ENCODE measurements around the gene BCL6.

Gene BCL6

GRCh38 chr3:187700249-187700648, 45.0 kb downstream of the BCL6 start:
- in situ Hi-C loops (cut with HindIII; ENCODE audit: low sequenced_read_pairs) = no loop called here
- no peak overlapping the region for H3K4me3 ChIP-seq (ENCODE audit: low read depth, low read length)
- no peak for DNase-seq (ENCODE audit: low read depth)
- no peak for TF ChIP-seq CTCF (IDR thresholded peaks at IDR 0.05; ENCODE audit: low read depth, low read length, missing control alignments)

DNA sequence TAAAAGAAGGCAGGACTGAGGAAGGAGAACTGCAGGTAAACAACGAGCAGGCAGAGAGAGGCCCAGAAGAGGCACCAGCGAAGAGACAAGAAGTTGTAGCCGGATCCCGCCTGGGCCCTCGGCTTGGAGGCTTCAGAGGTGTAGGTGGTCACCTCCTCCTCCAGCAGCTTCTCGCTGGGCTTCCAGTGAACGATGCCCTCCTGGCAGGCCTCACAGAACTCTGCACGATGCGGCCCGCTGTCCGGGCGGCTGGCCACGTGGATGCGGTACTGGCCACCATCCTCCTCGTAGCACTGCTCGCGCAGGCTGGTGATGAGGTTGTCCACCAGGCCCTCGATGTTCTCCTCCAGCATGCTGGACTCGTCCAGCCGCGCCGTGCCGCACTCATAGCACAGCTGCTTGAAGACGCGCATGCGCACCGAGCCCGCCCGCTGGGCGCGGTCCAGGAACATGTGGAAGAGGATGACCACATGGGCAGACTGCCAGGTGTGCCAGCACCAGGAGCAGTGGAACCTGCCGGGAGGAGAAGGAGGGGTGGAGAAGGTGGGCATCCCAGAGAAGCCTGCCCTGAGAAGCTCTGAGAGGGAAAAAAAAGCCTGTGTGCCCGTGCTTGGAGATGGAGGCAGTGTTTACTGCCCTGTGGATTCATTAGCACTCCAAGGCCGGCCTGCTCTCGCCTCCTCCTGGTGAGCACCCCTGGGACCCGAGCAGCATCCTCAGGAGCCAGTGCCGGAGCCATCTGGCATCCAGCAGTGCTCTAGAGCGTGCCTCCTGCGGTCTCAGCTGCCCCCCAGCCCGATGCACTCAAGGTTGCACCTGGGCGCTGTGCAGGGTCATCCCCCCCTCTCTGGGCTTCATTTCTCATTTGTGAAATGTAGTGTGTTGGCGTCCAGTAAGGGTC, 46.5 kb downstream of the BCL6 start:
- no peak for DNase-seq (ENCODE audit: low read depth)
- no peak for TF ChIP-seq CTCF (IDR thresholded peaks at IDR 0.05; ENCODE audit: low read depth, low read length, missing control alignments)
- in situ Hi-C loops (cut with HindIII; ENCODE audit: low sequenced_read_pairs) = loop anchor here (25.0 kb wide), 1 partner anchor 486 kb away; no protein-coding TSS in a partner anchor
- H3K4me3 ChIP-seq (ENCODE audit: low read depth, low read length) = no peak overlapping the region

GRCh38 chr3:187696021-187696420, 49.2 kb downstream of the BCL6 start:
- DNase-seq (ENCODE audit: low read depth) = no peak
- in situ Hi-C loops (cut with HindIII; ENCODE audit: low sequenced_read_pairs) = loop anchor here (25.0 kb wide), 1 partner anchor 484 kb away; no protein-coding TSS in a partner anchor
- H3K4me3 ChIP-seq (ENCODE audit: low read depth, low read length) = no peak overlapping the region
- TF ChIP-seq CTCF (IDR thresholded peaks at IDR 0.05; ENCODE audit: low read depth, low read length, missing control alignments) = no peak

DNA sequence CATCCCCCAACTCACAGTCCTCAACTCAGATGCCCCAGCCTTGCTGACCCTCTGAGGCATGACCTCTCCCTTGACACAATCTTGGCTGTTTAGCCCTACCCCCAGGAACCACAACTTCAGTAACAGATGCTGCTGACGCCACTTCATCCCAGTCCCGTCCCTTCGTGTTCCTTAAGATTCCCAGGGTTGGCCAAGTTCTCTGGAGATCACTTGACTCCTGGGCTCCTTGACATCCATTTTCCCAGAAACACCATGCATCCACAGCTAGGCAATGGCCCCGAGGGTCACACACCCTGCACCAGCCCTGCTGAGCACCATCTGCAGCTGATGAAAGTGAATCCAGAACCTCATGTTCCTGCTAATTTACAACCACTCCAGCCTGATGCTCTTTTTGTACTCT, 49.8 kb downstream of the BCL6 start:
- no peak overlapping the region for H3K4me3 ChIP-seq (ENCODE audit: low read depth, low read length)
- no peak for DNase-seq (ENCODE audit: low read depth)
- TF ChIP-seq CTCF (IDR thresholded peaks at IDR 0.05; ENCODE audit: low read depth, low read length, missing control alignments) = no peak
- in situ Hi-C loops (cut with HindIII; ENCODE audit: low sequenced_read_pairs) = loop anchor here (25.0 kb wide), 1 partner anchor 483 kb away; no protein-coding TSS in a partner anchor

DNA sequence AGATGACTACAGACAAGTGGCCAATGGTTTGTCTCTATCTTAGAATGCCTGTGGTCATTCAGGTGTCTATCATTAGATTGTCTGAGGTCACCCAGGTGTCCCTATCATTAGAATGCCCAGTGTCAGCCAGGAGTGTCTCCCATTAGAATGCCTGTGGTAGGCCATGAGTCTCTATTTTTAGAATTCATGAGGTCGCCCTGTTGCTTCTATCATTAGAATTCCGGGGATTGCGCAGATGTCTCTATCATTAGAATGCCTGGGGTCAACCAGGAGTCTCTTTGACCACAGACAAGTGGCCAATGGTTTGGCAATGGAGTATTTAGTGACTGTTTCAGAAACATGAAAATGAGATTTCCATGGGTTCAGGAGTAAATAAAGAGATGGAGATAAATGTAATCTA, 50.5 kb downstream of the BCL6 start:
- in situ Hi-C loops (cut with HindIII; ENCODE audit: low sequenced_read_pairs) = loop anchor here (25.0 kb wide), 1 partner anchor 482 kb away; no protein-coding TSS in a partner anchor
- DNase-seq (ENCODE audit: low read depth) = no peak
- no peak overlapping the region for H3K4me3 ChIP-seq (ENCODE audit: low read depth, low read length)
- TF ChIP-seq CTCF (IDR thresholded peaks at IDR 0.05; ENCODE audit: low read depth, low read length, missing control alignments) = no peak

GRCh38 chr3:187693431-187693830, 51.8 kb downstream of the BCL6 start:
- TF ChIP-seq CTCF (IDR thresholded peaks at IDR 0.05; ENCODE audit: low read depth, low read length, missing control alignments) = no peak
- no peak overlapping the region for H3K4me3 ChIP-seq (ENCODE audit: low read depth, low read length)
- in situ Hi-C loops (cut with HindIII; ENCODE audit: low sequenced_read_pairs) = loop anchor here (25.0 kb wide), 1 partner anchor 481 kb away; no protein-coding TSS in a partner anchor
- DNase-seq (ENCODE audit: low read depth) = no peak
